ENCODE measurements around the gene RABGAP1L. TPM values are rescaled to one million over a fixed set of nuclear protein-coding genes. Genes with fewer than 3 reads are reported as not detected.

Gene RABGAP1L
- total and polyA plus RNA-seq, 2 of the 8 experiments (the other 6 are each of a cell fraction or from before 2014, with no cell fraction given): 33.3 to 156 TPM

DNA sequence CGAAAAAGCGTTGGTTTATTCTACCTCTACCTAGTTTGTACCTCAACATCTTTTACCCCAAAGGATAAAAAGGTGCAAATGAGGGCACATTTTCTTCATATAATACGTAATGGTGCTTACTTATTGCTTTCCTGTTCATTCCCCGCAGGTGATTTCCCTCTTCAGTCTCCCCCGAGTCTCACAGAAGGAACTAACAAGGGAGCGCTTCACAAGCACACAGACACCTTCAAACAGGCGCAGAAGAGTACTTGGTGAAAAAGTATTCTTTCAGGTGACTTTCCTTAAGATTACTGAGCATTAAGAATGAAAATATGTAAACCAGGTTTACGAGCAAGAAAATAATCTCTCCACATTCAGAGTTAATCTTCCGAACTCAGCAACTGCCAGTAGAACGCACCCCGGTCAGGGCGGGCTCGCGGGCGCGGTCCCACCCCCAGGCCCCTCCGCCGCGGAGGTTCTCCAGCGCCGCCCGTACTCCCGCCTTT lies 511 bp upstream of the RABGAP1L start:
- Histone ChIP-seq H2BK5ac (ENCODE audit: low read depth, low read length) (no peak overlapping the region), H2BK15ac (ENCODE audit: low read length) (no peak overlapping the region), H3K4me2 (ENCODE audit: insufficient read depth in 1 of 2, low read depth in 2 of 2, low read length in 2 of 2) (peak overlapping the region; percentile 83 to 89), H2AK5ac (ENCODE audit: low read depth, low read length) (no peak overlapping the region), H3K27ac (ENCODE audit: low read depth, low read length) (peak overlapping the region; percentile 83; the same call in 1 of the 2 replicates), H4K20me1 (replicated peaks in 1 of 2; ENCODE audit: control insufficient read depth in 1 of 2, insufficient read depth in 2 of 2, low read length in 2 of 2) (no peaks in the 10 kb centered on the region), H2BK12ac (ENCODE audit: low read depth, low read length) (no peak overlapping the region), H2BK120ac (replicated peaks; ENCODE audit: low read depth, low read length) (no peak overlapping the region), H4K91ac (replicated peaks; ENCODE audit: insufficient read length, low read length) (no peak overlapping the region), H3K79me1 (ENCODE audit: low read depth, low read length) (no peaks in the 10 kb centered on the region), H2AFZ (ENCODE audit: low read length) (peak overlapping the region; percentile 73), H3K9me3 (ENCODE audit: insufficient read depth in 2 of 2, low read depth in 1 of 2, low read length in 1 of 2) (no peaks in the 10 kb centered on the region), H3K23me2 (ENCODE audit: low read depth, low read length) (peaks cover 9% of the 10 kb centered on the region; the same call in 1 of the 2 replicates), H4K5ac (ENCODE audit: insufficient read length, low read depth, low read length) (no peak overlapping the region), H3K23ac (ENCODE audit: insufficient read length) (no peak overlapping the region), H3K18ac (ENCODE audit: extremely low read depth, low read length) (no peak overlapping the region), H3K4me1 (replicated peaks in 1 of 4; ENCODE audit: control insufficient read depth in 3 of 4, insufficient read depth in 4 of 4, low read length in 3 of 4) (peaks cover 0 to 5% (median 4%) of the 10 kb centered on the region in 4 experiments; a peak in 4 of 7 replicates), H2BK20ac (ENCODE audit: low read length) (no peak overlapping the region), H3K36me3 (ENCODE audit: control insufficient read depth in 2 of 4, insufficient read depth in 4 of 4, low read length in 3 of 4) (no peaks in the 10 kb centered on the region), H3K4ac (replicated peaks; ENCODE audit: insufficient read length, low read depth, low read length) (no peak overlapping the region), H3K4me3 (ENCODE audit: extremely low read depth in 1 of 4, insufficient read depth in 2 of 4, low read depth in 3 of 4, low read length in 4 of 4) (peak overlapping the region; percentile 78 to 94 (median 86)), H3K79me2 (ENCODE audit: control insufficient read depth in 1 of 2, insufficient read depth in 2 of 2, low read length in 2 of 2) (0 out of 4 replicates have a peak, but pooled peaks cover 0 to 9% of the 10 kb centered on the region in 2 experiments), H3K9ac (replicated peaks in 1 of 4; ENCODE audit: extremely low read depth in 1 of 4, low read depth in 3 of 4, low read length in 3 of 4) (peak overlapping the region; percentile 30 to 53 (median 36); a peak in 4 of 7 replicates), H3K14ac (ENCODE audit: insufficient read length) (no peak overlapping the region), H3K56ac (replicated peaks; ENCODE audit: insufficient read length, low read depth, low read length) (no peak overlapping the region), H3K27me3 (replicated peaks in 1 of 4; ENCODE audit: control insufficient read depth in 3 of 4, extremely low read depth in 1 of 4, insufficient read depth in 3 of 4, low read length in 3 of 4) (no peaks in the 10 kb centered on the region), H4K8ac (ENCODE audit: extremely low read depth, insufficient read depth, low read length) (peak overlapping the region; percentile 22; the same call in 1 of the 2 replicates)
- CTCF ChIA-PET (ENCODE audit: partially characterized antibody): no interaction called here
- DNase-seq (ENCODE audit: low read depth in 1 of 2, low spot score in 2 of 2): no peak
- FAIRE-seq: no peak
- POLR2A ChIA-PET (ENCODE audit: partially characterized antibody): interaction anchor here (0.6 kb wide), 1 partner anchor 231 kb away, joined by 4 read pairs; no protein-coding TSS in a partner anchor
- 4% methylated on average over 19 of the region's 23 CpGs; no CpG with 5 or more reads in 1 of the 2 experiments for WGBS, 2 experiments (ENCODE audit: extremely low coverage in 1 of 2, insufficient coverage in 1 of 2, insufficient read length in 1 of 2, insufficient replicate concordance in 2 of 2, low coverage in 1 of 2, low lambda C conversion rate in 2 of 2, missing lambda C conversion rate in 1 of 2)
- peak; percentile 12 for TF ChIP-seq KDM4A (IDR thresholded peaks at IDR 0.05; ENCODE audit: low read depth, low read length, severe bottlenecking)
- TF ChIP-seq ASH2L (IDR thresholded peaks at IDR 0.05; ENCODE audit: low read length): peak; percentile 67
- no peak for TF ChIP-seq JUND (IDR thresholded peaks at IDR 0.05; ENCODE audit: low read length)
- TF ChIP-seq, protein P1, sequence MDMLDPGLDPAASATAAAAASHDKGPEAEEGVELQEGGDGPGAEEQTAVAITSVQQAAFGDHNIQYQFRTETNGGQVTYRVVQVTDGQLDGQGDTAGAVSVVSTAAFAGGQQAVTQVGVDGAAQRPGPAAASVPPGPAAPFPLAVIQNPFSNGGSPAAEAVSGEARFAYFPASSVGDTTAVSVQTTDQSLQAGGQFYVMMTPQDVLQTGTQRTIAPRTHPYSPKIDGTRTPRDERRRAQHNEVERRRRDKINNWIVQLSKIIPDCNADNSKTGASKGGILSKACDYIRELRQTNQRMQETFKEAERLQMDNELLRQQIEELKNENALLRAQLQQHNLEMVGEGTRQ (IDR thresholded peaks at IDR 0.05; ENCODE audit: low read length): no peak

Data from H1 (cell line).